Measurements from ENCODE around the gene CCDC3.

DNA sequence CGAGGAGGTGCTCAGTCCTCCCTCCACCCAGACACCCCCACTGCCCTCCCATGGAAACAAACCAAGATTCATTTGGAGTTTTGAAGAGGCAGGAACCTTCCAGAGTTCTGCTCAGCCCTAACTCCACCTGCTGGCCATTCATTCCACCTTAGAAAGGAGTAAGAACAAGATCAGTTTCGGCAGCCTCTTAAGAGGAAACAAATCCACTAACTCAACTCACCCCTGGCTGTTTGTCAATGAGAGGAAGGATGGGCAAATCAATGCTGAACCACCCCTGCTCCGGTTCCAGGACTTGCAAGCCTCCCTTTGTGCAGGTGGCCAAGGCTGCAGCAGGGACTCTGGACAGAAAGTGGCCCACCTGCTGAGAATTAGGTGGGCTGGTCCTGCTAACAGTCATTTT lies 26.2 kb downstream of the CCDC3 start:
- TF ChIP-seq, protein P1, sequence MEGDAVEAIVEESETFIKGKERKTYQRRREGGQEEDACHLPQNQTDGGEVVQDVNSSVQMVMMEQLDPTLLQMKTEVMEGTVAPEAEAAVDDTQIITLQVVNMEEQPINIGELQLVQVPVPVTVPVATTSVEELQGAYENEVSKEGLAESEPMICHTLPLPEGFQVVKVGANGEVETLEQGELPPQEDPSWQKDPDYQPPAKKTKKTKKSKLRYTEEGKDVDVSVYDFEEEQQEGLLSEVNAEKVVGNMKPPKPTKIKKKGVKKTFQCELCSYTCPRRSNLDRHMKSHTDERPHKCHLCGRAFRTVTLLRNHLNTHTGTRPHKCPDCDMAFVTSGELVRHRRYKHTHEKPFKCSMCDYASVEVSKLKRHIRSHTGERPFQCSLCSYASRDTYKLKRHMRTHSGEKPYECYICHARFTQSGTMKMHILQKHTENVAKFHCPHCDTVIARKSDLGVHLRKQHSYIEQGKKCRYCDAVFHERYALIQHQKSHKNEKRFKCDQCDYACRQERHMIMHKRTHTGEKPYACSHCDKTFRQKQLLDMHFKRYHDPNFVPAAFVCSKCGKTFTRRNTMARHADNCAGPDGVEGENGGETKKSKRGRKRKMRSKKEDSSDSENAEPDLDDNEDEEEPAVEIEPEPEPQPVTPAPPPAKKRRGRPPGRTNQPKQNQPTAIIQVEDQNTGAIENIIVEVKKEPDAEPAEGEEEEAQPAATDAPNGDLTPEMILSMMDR (IDR thresholded peaks at IDR 0.05; ENCODE audit: low read length): no peak
- no peak for TF ChIP-seq EZH2 (IDR thresholded peaks at IDR 0.05; ENCODE audit: borderline replicate concordance, low read length)

Measured in OCI-LY1 (cell line).